Measurements from ENCODE around the gene CSK. TPM values are rescaled to one million over a fixed set of nuclear protein-coding genes. Genes with fewer than 3 reads are reported as not detected.

Gene CSK
- polyA plus RNA-seq, 3 donors from 2014 or later: 94.0 to 180 (median 95.9) TPM

DNA sequence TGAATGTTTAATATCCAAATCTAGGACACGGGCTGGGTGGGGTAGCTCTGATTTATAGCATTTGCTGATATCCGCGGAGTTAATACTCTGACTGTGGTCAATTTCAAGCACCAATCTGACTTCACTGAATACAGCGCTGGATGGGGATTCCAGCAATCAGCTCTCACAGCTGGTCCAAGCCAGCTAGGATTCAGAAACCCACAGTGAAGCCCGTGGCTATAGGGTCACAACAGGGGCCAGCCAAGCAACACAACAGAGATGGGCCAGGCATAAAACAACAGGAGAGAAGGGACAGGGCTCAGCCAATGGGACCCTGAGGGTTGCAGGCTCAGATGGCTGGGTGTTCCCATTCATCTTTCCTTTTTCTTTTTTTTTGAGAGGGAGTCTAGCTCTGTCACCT lies 25.4 kb downstream of the CSK start:
- H3K4me1 Mint-ChIP-seq: peaks cover 23 to 26% of the 10 kb centered on the region in 2 donors
- no peak overlapping the region for H3K4me3 Mint-ChIP-seq

GRCh38 chr15:74808078-74808839 lies 26.4 kb downstream of the CSK start:
- no peaks in the 10 kb centered on the region for H3K9me3 Mint-ChIP-seq
- H3K4me3 Mint-ChIP-seq: no peak overlapping the region
- peaks cover 23 to 26% of the 10 kb centered on the region in 2 donors for H3K4me1 Mint-ChIP-seq
- H3K27ac Mint-ChIP-seq: peak overlapping the region; percentile 27 to 91 (median 79)
- peaks cover 3 to 7% (median 5%) of the 10 kb centered on the region in 3 donors for H3K36me3 Mint-ChIP-seq
- DNase-seq: no peak
- peaks cover 0 to 3% (median 1%) of the 10 kb centered on the region in 3 donors for H3K27me3 Mint-ChIP-seq (ENCODE audit: low read depth in 3 of 3)

More for the DNA sequence above, 25.4 kb downstream of the CSK start:
- no peak for DNase-seq
- Mint-ChIP-seq H3K27me3 (ENCODE audit: low read depth in 3 of 3) (peaks cover 0 to 3% (median 1%) of the 10 kb centered on the region in 3 donors), H3K9me3 (no peaks in the 10 kb centered on the region), H3K27ac (peak overlapping the region; percentile 54 to 94 (median 78)), H3K36me3 (peaks cover 3 to 11% (median 5%) of the 10 kb centered on the region in 3 donors)

DNA sequence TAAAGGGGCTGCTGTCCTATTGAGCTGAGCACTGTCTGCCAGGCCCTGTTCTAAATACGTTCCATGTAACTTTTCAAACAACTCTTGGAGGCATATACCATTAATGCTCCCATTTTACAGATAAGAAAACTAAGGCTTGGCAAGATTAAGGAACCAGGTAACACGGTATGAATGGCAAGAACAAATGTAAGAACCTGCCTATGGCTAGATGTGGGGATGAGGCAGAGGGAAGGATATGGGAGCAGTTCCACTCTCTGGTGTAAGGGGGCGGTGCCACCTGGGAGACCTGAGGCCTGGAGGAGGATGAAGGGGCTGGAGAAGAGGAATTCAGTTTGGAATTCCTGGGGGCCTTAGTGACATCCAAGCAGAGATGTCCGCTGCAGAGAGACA lies 27.0 kb downstream of the CSK start:
- Mint-ChIP-seq H3K27me3 (ENCODE audit: low read depth in 3 of 3) (peaks cover 0 to 3% (median 1%) of the 10 kb centered on the region in 3 donors), H3K4me1 (peaks cover 23 to 25% of the 10 kb centered on the region in 2 donors), H3K9me3 (no peaks in the 10 kb centered on the region), H3K36me3 (peaks cover 3 to 6% (median 4%) of the 10 kb centered on the region in 3 donors), H3K27ac (peak overlapping the region in 2 of 6 donors; percentile 11 to 27), H3K4me3 (no peak overlapping the region)
- no peak for DNase-seq

DNA sequence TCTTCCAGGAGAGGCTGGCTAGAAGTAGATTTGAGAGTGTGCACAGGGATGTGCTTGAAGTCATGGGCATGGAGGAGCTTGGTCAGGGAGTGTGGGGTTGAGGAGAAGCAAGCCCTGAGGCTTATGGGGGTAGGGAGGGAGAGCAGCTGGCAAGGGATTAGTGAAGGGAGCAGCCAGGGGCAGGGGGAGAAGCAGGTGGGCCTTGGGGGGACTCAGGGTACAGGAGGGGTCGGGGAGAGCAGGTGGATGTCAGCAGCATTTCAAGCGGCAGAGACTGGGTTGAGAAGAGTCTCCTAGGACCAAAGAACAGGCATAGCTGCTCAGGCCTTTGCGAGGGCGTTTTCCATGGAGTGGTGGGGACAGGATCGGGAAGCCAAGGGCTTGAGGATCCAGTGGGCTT lies 27.4 kb downstream of the CSK start:
- peak overlapping the region in 2 of 6 donors; percentile 29 to 53 for H3K27ac Mint-ChIP-seq
- H3K36me3 Mint-ChIP-seq: peaks cover 0 to 2% (median under 1%) of the 10 kb centered on the region in 3 donors
- no peaks in the 10 kb centered on the region for H3K9me3 Mint-ChIP-seq
- peaks cover 21 to 23% of the 10 kb centered on the region in 2 donors for H3K4me1 Mint-ChIP-seq
- DNase-seq: no peak
- peaks cover 0 to 3% (median 1%) of the 10 kb centered on the region in 3 donors for H3K27me3 Mint-ChIP-seq (ENCODE audit: low read depth in 3 of 3)
- no peak overlapping the region for H3K4me3 Mint-ChIP-seq

- H3K36me3 Mint-ChIP-seq: no peaks in the 10 kb centered on the region
- H3K27me3 Mint-ChIP-seq (ENCODE audit: low read depth in 3 of 3): peaks cover 0 to 3% (median 1%) of the 10 kb centered on the region in 3 donors
- no peak for DNase-seq
- H3K4me1 Mint-ChIP-seq: peaks cover 19 to 23% of the 10 kb centered on the region in 2 donors
- no peak overlapping the region for H3K27ac Mint-ChIP-seq
- no peak overlapping the region for H3K4me3 Mint-ChIP-seq
- H3K9me3 Mint-ChIP-seq: no peaks in the 10 kb centered on the region
These were observed 28.1 kb downstream of the CSK start for GRCh38 chr15:74809956-74810355.

DNA sequence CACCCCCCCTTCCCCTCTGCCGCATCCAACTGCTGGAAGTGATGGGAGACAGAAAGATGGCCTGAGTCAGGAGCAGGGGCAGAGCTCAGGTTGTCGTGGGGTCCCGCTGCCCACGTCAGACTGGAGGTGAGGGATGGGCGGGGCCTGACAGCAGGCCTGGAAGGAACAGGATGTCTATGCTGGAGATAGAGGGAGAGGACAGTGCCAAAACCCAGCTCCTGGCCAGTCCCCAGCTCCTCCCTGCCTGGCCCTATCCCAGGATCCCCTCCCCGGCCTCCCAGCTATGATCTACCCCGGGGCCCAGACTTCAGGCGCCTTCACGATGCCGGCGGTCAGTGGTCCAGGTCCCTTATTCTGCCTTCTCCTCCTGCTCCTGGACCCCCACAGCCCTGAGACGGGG lies 30.7 kb downstream of the CSK start, which contains the start of gene LMAN1L:
Gene LMAN1L, plus strand, starts transcription at position 303 of the 400 bp plus-strand sequence. Its CDS starts 20 bp downstream, at position 323.
- Mint-ChIP-seq H3K27me3 (ENCODE audit: low read depth in 3 of 3) (peaks cover 0 to 3% (median 0%) of the 10 kb centered on the region in 3 donors), H3K4me1 (peaks cover 6 to 13% of the 10 kb centered on the region in 2 donors), H3K27ac (peak within 1 kb of the TSS in 1 of 6 donors; percentile 7), H3K9me3 (no peaks in the 10 kb centered on the region), H3K4me3 (no peak within 1 kb of the TSS), H3K36me3 (no peaks in the 10 kb centered on the region)
- no peak for DNase-seq

GRCh38 chr15:74815121-74815934 lies 33.4 kb downstream of the CSK start:
- Mint-ChIP-seq H3K4me1 (peaks cover 0 to 5% of the 10 kb centered on the region in 2 donors), H3K4me3 (no peak overlapping the region), H3K27me3 (ENCODE audit: low read depth in 3 of 3) (no peaks in the 10 kb centered on the region), H3K27ac (no peak overlapping the region), H3K9me3 (no peaks in the 10 kb centered on the region), H3K36me3 (no peaks in the 10 kb centered on the region)
- DNase-seq: no peak

GRCh38 chr15:74815961-74816360 lies 34.1 kb downstream of the CSK start:
- H3K4me3 Mint-ChIP-seq: no peak overlapping the region

DNA sequence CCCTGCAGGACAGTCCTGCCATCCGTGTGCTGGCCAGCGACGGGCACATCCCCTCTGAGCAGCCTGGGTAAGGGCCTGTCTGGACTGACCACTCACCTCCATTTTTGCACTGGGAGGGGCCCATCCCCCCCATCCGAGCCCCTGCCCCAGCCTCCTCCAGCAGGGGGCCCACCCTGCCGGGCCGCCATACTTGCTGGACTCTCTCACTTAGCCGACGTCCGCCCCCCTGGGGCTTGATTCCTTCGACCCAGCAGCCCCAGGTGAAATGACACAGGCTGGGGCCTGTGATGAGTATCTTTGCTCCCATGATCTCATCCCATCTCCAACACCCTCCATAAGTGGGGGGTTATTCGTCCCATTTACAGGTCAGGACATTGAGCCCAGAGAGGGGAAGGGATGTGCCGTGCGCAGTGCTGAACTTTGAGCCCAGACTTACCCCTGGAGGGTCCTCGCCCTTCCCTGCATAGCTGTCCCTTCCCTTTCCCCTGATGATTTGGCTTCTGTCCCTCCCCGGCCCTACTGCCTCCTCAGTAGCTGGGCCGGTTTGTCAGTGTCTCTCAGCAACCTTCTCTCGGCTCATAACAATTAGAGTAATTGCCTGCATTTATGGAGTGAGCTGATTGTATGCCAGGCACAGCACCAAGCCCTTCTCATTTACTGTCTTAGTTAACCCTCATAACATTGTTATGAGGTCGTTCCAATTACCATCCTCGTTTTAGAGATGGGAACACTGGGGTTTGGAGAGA lies 34.9 kb downstream of the CSK start:
- no peaks in the 10 kb centered on the region for H3K36me3 Mint-ChIP-seq
- no peak overlapping the region for H3K4me3 Mint-ChIP-seq
- DNase-seq: no peak
- H3K27ac Mint-ChIP-seq: no peak overlapping the region
- no peaks in the 10 kb centered on the region for H3K9me3 Mint-ChIP-seq
- H3K27me3 Mint-ChIP-seq (ENCODE audit: low read depth in 3 of 3): no peaks in the 10 kb centered on the region
- H3K4me1 Mint-ChIP-seq: peaks cover 0 to 5% of the 10 kb centered on the region in 2 donors

More at GRCh38 chr15:74815961-74816360, 34.1 kb downstream of the CSK start:
- H3K27ac Mint-ChIP-seq: no peak overlapping the region
- no peak for DNase-seq
- no peaks in the 10 kb centered on the region for H3K27me3 Mint-ChIP-seq (ENCODE audit: low read depth in 3 of 3)
- no peaks in the 10 kb centered on the region for H3K36me3 Mint-ChIP-seq
- no peaks in the 10 kb centered on the region for H3K9me3 Mint-ChIP-seq
- peaks cover 0 to 5% of the 10 kb centered on the region in 2 donors for H3K4me1 Mint-ChIP-seq

DNA sequence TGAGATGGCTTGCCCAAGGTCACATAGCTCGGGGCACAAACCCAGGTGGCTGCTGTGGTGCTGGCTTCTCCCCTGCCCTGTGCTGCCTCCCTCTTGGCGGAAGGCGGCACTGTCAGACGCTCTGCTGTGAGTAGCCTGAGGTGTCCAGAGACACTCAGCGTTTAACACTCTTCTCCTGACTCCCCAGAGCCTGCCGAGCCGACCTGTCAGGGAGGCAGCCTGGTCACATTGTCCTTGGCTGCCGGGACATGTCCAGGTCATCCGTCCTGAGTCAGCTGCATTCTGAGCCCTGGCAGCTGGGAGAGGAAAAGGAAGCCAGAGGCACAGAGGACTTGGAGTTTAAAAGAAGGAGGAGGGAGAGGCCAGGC lies 35.5 kb downstream of the CSK start:
- no peak overlapping the region for H3K4me3 Mint-ChIP-seq
- H3K36me3 Mint-ChIP-seq: no peaks in the 10 kb centered on the region
- no peaks in the 10 kb centered on the region for H3K27me3 Mint-ChIP-seq (ENCODE audit: low read depth in 3 of 3)
- no peak overlapping the region for H3K27ac Mint-ChIP-seq
- DNase-seq: no peak
- peaks cover 0 to 5% of the 10 kb centered on the region in 2 donors for H3K4me1 Mint-ChIP-seq
- no peaks in the 10 kb centered on the region for H3K9me3 Mint-ChIP-seq

- H3K27me3 Mint-ChIP-seq (ENCODE audit: low read depth in 3 of 3): peaks cover 2% of the 10 kb centered on the region in 3 donors
- H3K36me3 Mint-ChIP-seq: no peaks in the 10 kb centered on the region
- H3K9me3 Mint-ChIP-seq: no peaks in the 10 kb centered on the region
- peaks cover 5% of the 10 kb centered on the region in 2 donors for H3K4me1 Mint-ChIP-seq
- H3K27ac Mint-ChIP-seq: no peak overlapping the region
- no peak overlapping the region for H3K4me3 Mint-ChIP-seq
- no peak for DNase-seq
These were observed 38.2 kb downstream of the CSK start for GRCh38 chr15:74820056-74820455.

DNA sequence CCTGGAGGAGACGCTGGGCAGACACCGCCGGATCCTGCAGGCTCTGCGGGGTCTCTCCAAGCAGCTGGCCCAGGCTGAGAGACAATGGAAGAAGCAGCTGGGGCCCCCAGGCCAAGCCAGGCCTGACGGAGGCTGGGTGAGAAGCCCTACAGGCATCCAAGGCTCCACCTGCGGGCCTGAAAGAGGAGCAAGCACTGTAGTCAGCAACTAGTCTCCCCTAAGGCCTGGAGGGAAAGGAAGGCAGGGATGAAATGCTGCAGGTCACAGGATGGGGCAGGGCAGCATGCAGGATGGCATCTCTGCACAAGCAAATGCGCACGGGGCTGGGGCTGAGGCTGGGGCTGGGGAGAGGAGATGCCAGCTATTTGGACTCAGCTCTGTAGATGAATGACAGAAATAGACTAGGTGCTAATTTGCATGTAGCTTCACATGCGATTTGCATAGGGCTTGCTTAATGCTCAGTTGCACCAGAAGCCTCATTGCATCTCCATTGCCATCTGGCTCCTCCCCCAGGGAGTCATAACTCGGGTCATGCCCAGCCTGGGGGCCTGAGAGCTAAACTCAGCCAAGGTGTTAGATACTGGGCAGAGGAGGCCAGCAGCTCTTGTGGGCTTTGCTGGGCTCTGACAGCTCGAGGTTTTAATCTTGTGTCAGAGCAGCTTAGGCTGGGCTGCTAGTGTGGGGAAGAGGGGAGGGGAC lies 39.4 kb downstream of the CSK start:
- DNase-seq: no peak
- H3K4me3 Mint-ChIP-seq: no peak overlapping the region
- H3K27ac Mint-ChIP-seq: no peak overlapping the region
- H3K4me1 Mint-ChIP-seq: peaks cover 7% of the 10 kb centered on the region in 2 donors
- H3K27me3 Mint-ChIP-seq (ENCODE audit: low read depth in 3 of 3): peaks cover 2 to 3% (median 2%) of the 10 kb centered on the region in 3 donors
- no peaks in the 10 kb centered on the region for H3K36me3 Mint-ChIP-seq
- no peaks in the 10 kb centered on the region for H3K9me3 Mint-ChIP-seq

- no peak for DNase-seq
- H3K4me3 Mint-ChIP-seq: no peak overlapping the region
- H3K27me3 Mint-ChIP-seq (ENCODE audit: low read depth in 3 of 3): peaks cover 2 to 3% (median 2%) of the 10 kb centered on the region in 3 donors
- no peaks in the 10 kb centered on the region for H3K9me3 Mint-ChIP-seq
- no peak overlapping the region for H3K27ac Mint-ChIP-seq
- H3K36me3 Mint-ChIP-seq: no peaks in the 10 kb centered on the region
- peaks cover 7% of the 10 kb centered on the region in 2 donors for H3K4me1 Mint-ChIP-seq
These were observed 39.9 kb downstream of the CSK start for GRCh38 chr15:74821790-74822158.

All from immature natural killer cell (primary cell).